Thyroid gland (tissue), 4 donors: ENCODE measurements around the gene WWTR1. TPM values are rescaled to one million over a fixed set of nuclear protein-coding genes. Genes with fewer than 3 reads are reported as not detected.

Experiments
- DNase-seq, 2 donors: peaks; one replicate each; pipeline ENCODE4 v3.0.0-alpha.2; 2019
- H3K27ac ChIP-seq, 3 donors: fragments of 200-600 bp; sonication (generic); 1 replicate in 2 of 3; 2 replicates in 1 of 3; pipeline ENCODE4 v1.5.1; 2016 to 2019; ENCODE audit warnings: mild to moderate bottlenecking in 1 of 3, moderate library complexity in 1 of 3
- H3K27me3 ChIP-seq: fragments of 200-600 bp; sonication (generic); one replicate; pipeline ENCODE4 v1.5.1; 2019
- H3K36me3 ChIP-seq, 2 donors: fragments of 200-600 bp; sonication (generic); one replicate each; pipeline ENCODE4 v1.5.1; 2016 to 2019
- H3K4me1 ChIP-seq, 2 donors: fragments of 200-600 bp; sonication (generic); one replicate each; pipeline ENCODE4 v1.5.1; 2017 to 2019
- H3K4me3 ChIP-seq, 3 donors: fragments of 200-600 bp; sonication (generic); replicated peaks in 1 of 3; 1 replicate in 2 of 3; 2 replicates in 1 of 3; pipeline ENCODE4 v1.5.1; 2016; ENCODE audit warnings: mild to moderate bottlenecking in 1 of 3
- H3K9me3 ChIP-seq: fragments of 200-600 bp; sonication (generic); one replicate; pipeline ENCODE4 v1.5.1; 2017
- POLR2A ChIP-seq, 2 donors: fragments of 450-650 bp; IDR thresholded peaks; one replicate each; pipeline ENCODE4 v1.6.1; 2017; ENCODE audit warnings: antibody characterized with exemption in 2 of 2, mild to moderate bottlenecking in 2 of 2, moderate library complexity in 1 of 2
- WGBS, 2 donors: methylation state at CpG; one replicate each; pipeline ENCODE4 v1.1.5; 2017; 5-methylcytosine and 5-hydroxymethylcytosine counted together
- intact Hi-C: fragments of 100-400 bp; cut with DNase I; formaldehyde crosslinking; loops from one replicate; pipeline ENCODE4 v1.15.1; 2023
- total RNA-seq, 4 donors: library from RNA; depleted of rRNA; stranded (reverse); fragments of >200 nt; gene quantifications; one replicate each; pipeline ENCODE4 v1.2.3, GENCODE V29; 2016
- TF ChIP-seq, protein P1 (sequence below), 6 experiments: fragments of 200-600 bp in 3 of 6; fragments of 450-650 bp in 3 of 6; sonication (generic) in 3 of 6; IDR thresholded peaks; one replicate each; pipeline ENCODE4 v1.5.1; 2016 to 2019; ENCODE audit warnings: antibody characterized with exemption in 6 of 6, mild to moderate bottlenecking in 2 of 6, inconsistent platforms in 1 of 6, moderate library complexity in 1 of 6

Gene WWTR1
- total RNA-seq, 4 donors from 2014 or later, result 56.7 to 87.6 (median 78.5) TPM

DNA sequence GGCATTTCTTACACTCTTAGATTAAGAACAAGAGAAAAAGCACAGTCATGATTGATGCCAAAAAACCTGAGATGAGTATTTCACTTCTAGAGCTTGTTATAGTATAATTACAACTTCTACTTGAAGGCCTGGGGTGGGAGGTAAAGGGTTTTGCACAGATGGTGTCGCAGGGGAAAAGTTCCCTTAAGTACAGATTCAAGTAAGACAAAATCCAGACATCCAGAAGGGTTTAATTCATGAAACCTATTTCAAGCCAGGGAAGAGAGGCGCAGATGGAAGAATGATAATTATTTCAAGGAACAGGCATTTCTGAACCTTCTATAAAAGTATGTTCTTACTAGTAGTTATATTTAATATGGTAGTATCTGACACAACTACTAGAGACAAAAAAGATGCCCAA is 112.8 kb downstream of the WWTR1 start:
- no peak overlapping the region for H3K4me3 ChIP-seq
- no peak for DNase-seq
- H3K27me3 ChIP-seq, result no peaks in the 10 kb centered on the region
- intact Hi-C loops, result loop anchor here (10.0 kb wide), 1 partner anchor 110 kb away; the partner anchor contains the start of gene WWTR1
- TF ChIP-seq, protein P1, sequence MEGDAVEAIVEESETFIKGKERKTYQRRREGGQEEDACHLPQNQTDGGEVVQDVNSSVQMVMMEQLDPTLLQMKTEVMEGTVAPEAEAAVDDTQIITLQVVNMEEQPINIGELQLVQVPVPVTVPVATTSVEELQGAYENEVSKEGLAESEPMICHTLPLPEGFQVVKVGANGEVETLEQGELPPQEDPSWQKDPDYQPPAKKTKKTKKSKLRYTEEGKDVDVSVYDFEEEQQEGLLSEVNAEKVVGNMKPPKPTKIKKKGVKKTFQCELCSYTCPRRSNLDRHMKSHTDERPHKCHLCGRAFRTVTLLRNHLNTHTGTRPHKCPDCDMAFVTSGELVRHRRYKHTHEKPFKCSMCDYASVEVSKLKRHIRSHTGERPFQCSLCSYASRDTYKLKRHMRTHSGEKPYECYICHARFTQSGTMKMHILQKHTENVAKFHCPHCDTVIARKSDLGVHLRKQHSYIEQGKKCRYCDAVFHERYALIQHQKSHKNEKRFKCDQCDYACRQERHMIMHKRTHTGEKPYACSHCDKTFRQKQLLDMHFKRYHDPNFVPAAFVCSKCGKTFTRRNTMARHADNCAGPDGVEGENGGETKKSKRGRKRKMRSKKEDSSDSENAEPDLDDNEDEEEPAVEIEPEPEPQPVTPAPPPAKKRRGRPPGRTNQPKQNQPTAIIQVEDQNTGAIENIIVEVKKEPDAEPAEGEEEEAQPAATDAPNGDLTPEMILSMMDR (IDR thresholded peaks at IDR 0.05), result no peak
- TF ChIP-seq POLR2A (IDR thresholded peaks at IDR 0.05), result no peak
- H3K4me1 ChIP-seq, result peaks cover 11 to 25% of the 10 kb centered on the region in 2 donors
- peaks cover 3 to 7% of the 10 kb centered on the region in 2 donors for H3K36me3 ChIP-seq
- H3K9me3 ChIP-seq, result no peaks in the 10 kb centered on the region
- no peak overlapping the region for H3K27ac ChIP-seq
- WGBS, 2 donors, result 93 to 95% methylated on average over 2 of the region's 2 CpGs

DNA sequence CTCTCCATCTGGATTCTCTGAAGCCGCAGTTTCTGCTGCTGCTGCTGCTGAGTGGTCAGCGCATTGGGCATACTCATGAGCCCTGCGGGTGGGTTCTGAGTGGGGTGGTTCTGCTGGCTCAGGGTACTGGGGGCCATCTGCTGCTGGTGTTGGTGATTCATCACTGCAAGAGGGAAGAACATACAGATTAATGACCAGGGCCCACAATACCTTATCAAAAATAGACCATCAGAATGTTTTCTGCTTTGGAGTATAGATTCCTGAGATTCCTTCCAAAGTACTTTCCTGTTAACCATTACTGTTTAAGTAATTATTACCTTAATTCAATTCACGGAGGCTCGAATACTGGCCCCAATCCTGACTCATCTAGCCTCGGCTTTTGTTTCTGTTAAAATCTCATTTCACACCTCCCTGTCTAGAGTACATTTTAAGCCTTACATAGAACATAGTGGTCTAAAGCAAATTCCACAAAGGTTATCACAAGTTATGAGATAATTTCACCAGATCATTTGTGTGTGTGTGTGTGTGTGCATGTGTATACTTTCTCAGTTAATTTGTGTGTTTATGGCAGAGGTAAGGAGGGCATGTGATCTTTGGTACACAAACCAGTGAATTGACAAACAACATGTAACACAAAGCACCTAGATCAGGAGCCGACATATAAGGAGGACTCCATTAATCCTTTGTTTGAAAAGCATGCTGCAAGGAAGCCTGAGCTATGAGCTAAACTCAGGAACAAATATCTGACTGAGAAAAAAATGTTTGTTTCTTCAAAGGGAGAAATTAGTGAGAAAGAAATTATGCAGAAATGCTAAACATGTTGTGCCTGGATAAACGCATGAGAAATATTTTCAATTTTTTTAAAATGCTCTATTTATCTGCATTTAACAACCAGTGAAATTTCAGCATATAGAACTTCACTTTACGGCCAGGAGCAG is 115.2 kb downstream of the WWTR1 start:
- intact Hi-C loops, result loop anchor here (10.0 kb wide), 1 partner anchor 112 kb away; the partner anchor contains the start of gene WWTR1
- H3K9me3 ChIP-seq, result no peaks in the 10 kb centered on the region
- H3K27me3 ChIP-seq, result no peaks in the 10 kb centered on the region
- WGBS, 2 donors, result 90 to 93% methylated on average over 9 of the region's 9 CpGs
- H3K36me3 ChIP-seq, result peaks cover 3 to 7% of the 10 kb centered on the region in 2 donors
- no peak overlapping the region for H3K27ac ChIP-seq
- H3K4me3 ChIP-seq, result no peak overlapping the region
- TF ChIP-seq POLR2A (IDR thresholded peaks at IDR 0.05), result no peak
- TF ChIP-seq, protein P1 (IDR thresholded peaks at IDR 0.05), result no peak
- no peak for DNase-seq
- peaks cover 3 to 30% of the 10 kb centered on the region in 2 donors for H3K4me1 ChIP-seq

DNA sequence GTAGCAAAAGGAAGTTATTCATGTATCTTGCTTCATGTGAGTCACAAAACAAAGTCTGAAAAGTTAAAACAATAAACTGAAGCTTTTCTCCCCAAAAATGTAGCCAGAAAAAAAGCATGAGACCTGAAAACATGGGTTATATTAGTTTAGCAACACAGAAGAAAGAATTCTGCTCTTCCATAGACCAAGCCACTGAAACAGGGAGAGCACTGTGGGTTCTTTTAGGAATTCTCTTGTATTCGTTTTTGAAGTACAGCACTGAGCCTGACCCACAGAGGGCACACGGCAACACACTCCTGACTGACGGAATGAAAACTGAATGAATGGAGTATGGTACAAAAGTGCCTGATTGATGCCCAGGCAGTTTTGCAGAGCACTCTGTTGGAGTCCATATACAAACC is 116.7 kb downstream of the WWTR1 start:
- peak overlapping the region in 1 of 3 donors; percentile 10 for H3K27ac ChIP-seq
- intact Hi-C loops, result loop anchor here (10.0 kb wide), 1 partner anchor 114 kb away; the partner anchor contains the start of gene WWTR1
- 62 to 67% methylated on average over 3 of the region's 3 CpGs for WGBS, 2 donors
- no peak for DNase-seq
- H3K9me3 ChIP-seq, result no peaks in the 10 kb centered on the region
- no peaks in the 10 kb centered on the region for H3K27me3 ChIP-seq
- H3K4me3 ChIP-seq, result no peak overlapping the region
- peaks cover 13 to 43% of the 10 kb centered on the region in 2 donors for H3K4me1 ChIP-seq
- TF ChIP-seq POLR2A (IDR thresholded peaks at IDR 0.05), result no peak
- TF ChIP-seq, protein P1 (IDR thresholded peaks at IDR 0.05), result peak in 1 of 6 experiments; percentile 5
- peaks cover 3 to 7% of the 10 kb centered on the region in 2 donors for H3K36me3 ChIP-seq

DNA sequence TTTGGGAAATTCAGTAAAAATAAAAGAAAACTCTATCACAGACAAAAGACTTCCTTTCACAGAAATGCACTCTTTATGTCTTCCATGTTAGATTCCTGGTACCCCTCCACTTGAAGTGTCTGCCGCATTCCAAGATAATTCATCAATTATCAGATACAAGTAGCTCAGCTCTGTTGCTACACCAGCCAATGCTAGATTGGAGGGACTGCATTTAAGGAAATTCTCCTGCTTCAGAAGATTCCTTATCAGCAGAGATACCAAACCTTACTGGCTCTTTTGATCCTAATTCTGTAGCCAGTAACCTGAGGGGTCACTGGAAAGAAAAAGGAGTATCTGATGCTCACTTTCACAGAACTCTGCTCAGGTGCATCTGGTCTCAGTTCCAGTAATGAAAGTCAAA is 119.5 kb downstream of the WWTR1 start:
- intact Hi-C loops, result loop anchor here (10.0 kb wide), 1 partner anchor 46 kb away; no protein-coding TSS in a partner anchor
- H3K4me1 ChIP-seq, result peaks cover 35 to 66% of the 10 kb centered on the region in 2 donors
- TF ChIP-seq, protein P1 (IDR thresholded peaks at IDR 0.05), result no peak
- TF ChIP-seq POLR2A (IDR thresholded peaks at IDR 0.05), result no peak

More for the DNA sequence above, 119.5 kb downstream of the WWTR1 start:
- Histone ChIP-seq H3K27me3 (no peaks in the 10 kb centered on the region), H3K36me3 (peaks cover 3 to 7% of the 10 kb centered on the region in 2 donors), H3K4me3 (no peak overlapping the region), H3K9me3 (no peaks in the 10 kb centered on the region), H3K27ac (no peak overlapping the region)
- WGBS, 2 donors, result 97 to 100% methylated on average over 1 of the region's 1 CpG
- DNase-seq, result no peak
